ENCODE results near the gene SCLY.

Gene SCLY

DNA sequence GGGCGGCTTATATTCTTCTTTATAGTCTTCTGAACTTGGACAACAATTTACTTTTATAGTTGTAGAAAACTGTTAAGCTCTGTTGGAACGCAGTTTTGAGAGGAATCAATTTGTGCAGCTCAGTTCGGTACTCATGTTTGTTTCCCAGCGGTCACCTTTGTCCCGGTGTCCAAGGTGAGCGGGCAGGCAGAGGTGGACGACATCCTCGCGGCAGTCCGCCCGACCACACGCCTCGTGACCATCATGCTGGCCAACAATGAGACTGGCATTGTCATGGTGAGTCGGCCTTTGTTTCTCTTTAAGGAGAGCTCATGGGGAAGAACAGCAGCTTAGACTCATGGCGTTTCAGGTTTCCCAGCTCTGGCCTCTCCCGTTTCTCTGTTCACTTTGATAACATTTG lies 20.8 kb downstream of the SCLY start:
- no peaks in the 10 kb centered on the region for H3K4me1 ChIP-seq (ENCODE audit: control insufficient read depth, insufficient read depth, low read length)
- H3K27ac ChIP-seq (ENCODE audit: extremely low read depth, low read depth, low read length): no peak overlapping the region
- ChIA-PET POLR2A (interaction anchor here (0.8 kb wide), 1 partner anchor 21 kb away, joined by 4 read pairs; the partner anchor contains the start of gene SCLY), CTCF (interaction anchor here (0.7 kb wide), 1 partner anchor 223 kb away, joined by 3 read pairs; no protein-coding TSS in a partner anchor)
- no peak overlapping the region for H3K4me3 ChIP-seq (ENCODE audit: low read depth, low read length)
- peaks cover 24 to 60% of the 10 kb centered on the region in 2 experiments for H3K36me3 ChIP-seq (ENCODE audit: control insufficient read depth in 2 of 2, insufficient read depth in 1 of 2, low read length in 2 of 2)
- no peaks in the 10 kb centered on the region for H3K9me3 ChIP-seq (ENCODE audit: control insufficient read depth, insufficient read depth, low read depth, low read length)
- TF ChIP-seq ZNF404 (tag by site-specific recombination; IDR thresholded peaks at IDR 0.05): no peak
- no peak for TF ChIP-seq ZNF169 (tag by site-specific recombination; IDR thresholded peaks at IDR 0.05)
- TF ChIP-seq ZNF426 (tag by site-specific recombination; IDR thresholded peaks at IDR 0.05): no peak
- no peak for TF ChIP-seq ZNF792 (tag by site-specific recombination; IDR thresholded peaks at IDR 0.05)
- no peak for TF ChIP-seq ZNF202 (tag by site-specific recombination; IDR thresholded peaks at IDR 0.05; ENCODE audit: borderline replicate concordance)
- TF ChIP-seq, protein P1, sequence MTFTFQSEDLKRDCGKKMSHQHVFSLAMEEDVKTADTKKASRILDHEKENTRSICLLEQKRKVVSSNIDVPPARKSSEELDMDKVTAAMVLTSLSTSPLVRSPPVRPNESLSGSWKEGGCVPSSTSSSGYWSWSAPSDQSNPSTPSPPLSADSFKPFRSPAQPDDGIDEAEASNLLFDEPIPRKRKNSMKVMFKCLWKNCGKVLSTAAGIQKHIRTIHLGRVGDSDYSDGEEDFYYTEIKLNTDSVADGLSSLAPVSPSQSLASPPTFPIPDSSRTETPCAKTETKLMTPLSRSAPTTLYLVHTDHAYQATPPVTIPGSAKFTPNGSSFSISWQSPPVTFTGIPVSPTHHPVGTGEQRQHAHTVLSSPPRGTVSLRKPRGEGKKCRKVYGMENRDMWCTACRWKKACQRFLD (tag by site-specific recombination; IDR thresholded peaks at IDR 0.05): no peak
- TF ChIP-seq ZNF449 (tag by site-specific recombination; IDR thresholded peaks at IDR 0.05): no peak
- TF ChIP-seq, protein P2, sequence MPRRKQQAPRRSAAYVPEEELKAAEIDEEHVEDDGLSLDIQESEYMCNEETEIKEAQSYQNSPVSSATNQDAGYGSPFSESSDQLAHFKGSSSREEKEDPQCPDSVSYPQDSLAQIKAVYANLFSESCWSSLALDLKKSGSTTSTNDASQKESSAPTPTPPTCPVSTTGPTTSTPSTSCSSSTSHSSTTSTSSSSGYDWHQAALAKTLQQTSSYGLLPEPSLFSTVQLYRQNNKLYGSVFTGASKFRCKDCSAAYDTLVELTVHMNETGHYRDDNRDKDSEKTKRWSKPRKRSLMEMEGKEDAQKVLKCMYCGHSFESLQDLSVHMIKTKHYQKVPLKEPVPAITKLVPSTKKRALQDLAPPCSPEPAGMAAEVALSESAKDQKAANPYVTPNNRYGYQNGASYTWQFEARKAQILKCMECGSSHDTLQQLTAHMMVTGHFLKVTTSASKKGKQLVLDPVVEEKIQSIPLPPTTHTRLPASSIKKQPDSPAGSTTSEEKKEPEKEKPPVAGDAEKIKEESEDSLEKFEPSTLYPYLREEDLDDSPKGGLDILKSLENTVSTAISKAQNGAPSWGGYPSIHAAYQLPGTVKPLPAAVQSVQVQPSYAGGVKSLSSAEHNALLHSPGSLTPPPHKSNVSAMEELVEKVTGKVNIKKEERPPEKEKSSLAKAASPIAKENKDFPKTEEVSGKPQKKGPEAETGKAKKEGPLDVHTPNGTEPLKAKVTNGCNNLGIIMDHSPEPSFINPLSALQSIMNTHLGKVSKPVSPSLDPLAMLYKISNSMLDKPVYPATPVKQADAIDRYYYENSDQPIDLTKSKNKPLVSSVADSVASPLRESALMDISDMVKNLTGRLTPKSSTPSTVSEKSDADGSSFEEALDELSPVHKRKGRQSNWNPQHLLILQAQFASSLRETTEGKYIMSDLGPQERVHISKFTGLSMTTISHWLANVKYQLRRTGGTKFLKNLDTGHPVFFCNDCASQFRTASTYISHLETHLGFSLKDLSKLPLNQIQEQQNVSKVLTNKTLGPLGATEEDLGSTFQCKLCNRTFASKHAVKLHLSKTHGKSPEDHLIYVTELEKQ (tag by site-specific recombination; IDR thresholded peaks at IDR 0.05; ENCODE audit: borderline replicate concordance): no peak
- TF ChIP-seq RBAK (tag by site-specific recombination; IDR thresholded peaks at IDR 0.05): no peak
- TF ChIP-seq ZNF585B (tag by site-specific recombination; IDR thresholded peaks at IDR 0.05): no peak

GRCh38 chr2:238082151-238082550 lies 21.4 kb downstream of the SCLY start:
- POLR2A ChIA-PET: interaction anchor here (0.8 kb wide), 1 partner anchor 22 kb away, joined by 4 read pairs; the partner anchor contains the start of gene SCLY
- H3K27ac ChIP-seq (ENCODE audit: extremely low read depth, low read depth, low read length): no peak overlapping the region
- TF ChIP-seq TCF7L2 (IDR thresholded peaks at IDR 0.05; ENCODE audit: borderline replicate concordance, low read depth, low read length): no peak
- peaks cover 18 to 60% of the 10 kb centered on the region in 2 experiments for H3K36me3 ChIP-seq (ENCODE audit: control insufficient read depth in 2 of 2, insufficient read depth in 1 of 2, low read length in 2 of 2)
- no peaks in the 10 kb centered on the region for H3K4me1 ChIP-seq (ENCODE audit: control insufficient read depth, insufficient read depth, low read length)
- H3K9me3 ChIP-seq (ENCODE audit: control insufficient read depth, insufficient read depth, low read depth, low read length): no peaks in the 10 kb centered on the region
- H3K4me3 ChIP-seq (ENCODE audit: low read depth, low read length): no peak overlapping the region
- CTCF ChIA-PET: interaction anchor here (0.7 kb wide), 1 partner anchor 224 kb away, joined by 3 read pairs; no protein-coding TSS in a partner anchor

DNA sequence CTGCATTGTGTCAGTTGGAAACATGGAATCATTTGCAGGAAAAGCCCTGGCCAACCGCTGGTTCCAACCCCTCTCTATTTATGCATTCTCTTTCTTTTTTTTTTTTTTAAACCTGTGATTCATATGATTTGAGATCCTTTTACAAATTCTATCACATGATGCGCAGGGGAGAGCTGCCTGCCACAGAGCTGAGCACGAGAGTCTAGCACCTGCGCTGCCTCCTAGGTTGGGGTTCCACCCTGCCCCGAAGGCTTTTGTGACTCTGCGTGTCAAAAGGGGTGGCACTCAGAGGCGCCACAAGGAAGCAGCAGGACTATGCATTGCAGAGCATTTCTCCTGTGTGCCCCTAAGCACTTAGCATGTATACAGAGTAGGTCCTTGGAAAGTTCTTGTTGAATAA lies 22.0 kb downstream of the SCLY start:
- H3K4me1 ChIP-seq (ENCODE audit: control insufficient read depth, insufficient read depth, low read length): no peaks in the 10 kb centered on the region
- H3K36me3 ChIP-seq (ENCODE audit: control insufficient read depth in 2 of 2, insufficient read depth in 1 of 2, low read length in 2 of 2): peaks cover 16 to 60% of the 10 kb centered on the region in 2 experiments
- ChIA-PET CTCF (no interaction called here), POLR2A (no interaction called here)
- H3K27ac ChIP-seq (ENCODE audit: extremely low read depth, low read depth, low read length): no peak overlapping the region
- no peaks in the 10 kb centered on the region for H3K9me3 ChIP-seq (ENCODE audit: control insufficient read depth, insufficient read depth, low read depth, low read length)
- H3K4me3 ChIP-seq (ENCODE audit: low read depth, low read length): no peak overlapping the region
- TF ChIP-seq, protein P3, sequence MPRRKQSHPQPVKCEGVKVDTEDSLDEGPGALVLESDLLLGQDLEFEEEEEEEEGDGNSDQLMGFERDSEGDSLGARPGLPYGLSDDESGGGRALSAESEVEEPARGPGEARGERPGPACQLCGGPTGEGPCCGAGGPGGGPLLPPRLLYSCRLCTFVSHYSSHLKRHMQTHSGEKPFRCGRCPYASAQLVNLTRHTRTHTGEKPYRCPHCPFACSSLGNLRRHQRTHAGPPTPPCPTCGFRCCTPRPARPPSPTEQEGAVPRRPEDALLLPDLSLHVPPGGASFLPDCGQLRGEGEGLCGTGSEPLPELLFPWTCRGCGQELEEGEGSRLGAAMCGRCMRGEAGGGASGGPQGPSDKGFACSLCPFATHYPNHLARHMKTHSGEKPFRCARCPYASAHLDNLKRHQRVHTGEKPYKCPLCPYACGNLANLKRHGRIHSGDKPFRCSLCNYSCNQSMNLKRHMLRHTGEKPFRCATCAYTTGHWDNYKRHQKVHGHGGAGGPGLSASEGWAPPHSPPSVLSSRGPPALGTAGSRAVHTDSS (tag by site-specific recombination; IDR thresholded peaks at IDR 0.05): no peak
- TF ChIP-seq, protein P4, sequence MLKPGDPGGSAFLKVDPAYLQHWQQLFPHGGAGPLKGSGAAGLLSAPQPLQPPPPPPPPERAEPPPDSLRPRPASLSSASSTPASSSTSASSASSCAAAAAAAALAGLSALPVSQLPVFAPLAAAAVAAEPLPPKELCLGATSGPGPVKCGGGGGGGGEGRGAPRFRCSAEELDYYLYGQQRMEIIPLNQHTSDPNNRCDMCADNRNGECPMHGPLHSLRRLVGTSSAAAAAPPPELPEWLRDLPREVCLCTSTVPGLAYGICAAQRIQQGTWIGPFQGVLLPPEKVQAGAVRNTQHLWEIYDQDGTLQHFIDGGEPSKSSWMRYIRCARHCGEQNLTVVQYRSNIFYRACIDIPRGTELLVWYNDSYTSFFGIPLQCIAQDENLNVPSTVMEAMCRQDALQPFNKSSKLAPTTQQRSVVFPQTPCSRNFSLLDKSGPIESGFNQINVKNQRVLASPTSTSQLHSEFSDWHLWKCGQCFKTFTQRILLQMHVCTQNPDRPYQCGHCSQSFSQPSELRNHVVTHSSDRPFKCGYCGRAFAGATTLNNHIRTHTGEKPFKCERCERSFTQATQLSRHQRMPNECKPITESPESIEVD (tag by site-specific recombination; IDR thresholded peaks at IDR 0.05): no peak
- no peak for TF ChIP-seq ZNF621 (tag by site-specific recombination; IDR thresholded peaks at IDR 0.05)
- TF ChIP-seq ZNF148 (tag by site-specific recombination; IDR thresholded peaks at IDR 0.05; ENCODE audit: borderline replicate concordance): no peak
- TF ChIP-seq ZNF426 (tag by site-specific recombination; IDR thresholded peaks at IDR 0.05): no peak
- no peak for TF ChIP-seq ZNF394 (tag by site-specific recombination; IDR thresholded peaks at IDR 0.05; ENCODE audit: borderline replicate concordance)
